NOMO-1 (cell line): ENCODE data around the gene DCAF8L1.
"Not testable (repeated sequence)": the region's sequence is repeated elsewhere in the genome, so short reads cannot be mapped to it uniquely, and the experiment has no call there.

ENCODE experiments used
- DNase-seq, 2 experiments: peaks; one replicate each; lab custom pipeline; 2025; ENCODE audit not compliant: unreplicated experiment in 2 of 2; lab: John Stamatoyannopoulos, UW

The DCAF8L1 gene

DNA sequence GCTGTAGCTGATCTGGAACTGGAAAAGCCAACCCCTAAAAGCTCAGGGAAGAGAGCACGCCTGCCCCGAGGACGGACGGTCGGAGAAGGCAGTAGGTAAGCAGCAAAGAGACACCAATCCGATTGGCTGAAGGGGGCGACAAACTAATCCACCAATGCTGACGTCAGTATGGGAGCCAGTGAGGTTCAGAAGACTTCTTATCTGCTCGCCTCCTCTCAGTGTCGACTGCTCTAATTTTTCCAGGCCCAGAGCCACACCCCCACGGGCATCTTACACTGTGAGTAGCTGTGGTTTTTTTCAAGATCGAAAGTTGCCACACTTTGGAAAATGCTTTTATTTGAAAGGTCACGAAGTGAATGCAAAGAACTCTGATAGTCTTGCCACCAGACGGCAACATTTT lies at the start of gene DCAF8L1:
TSS of gene DCAF8L1 (minus strand) at position 101 of the 400 bp plus-strand sequence. CDS start 115 bp downstream, outside the sequence.
- no peak for DNase-seq

GRCh38 chrX:28022371-28022770 lies 41.1 kb upstream of the DCAF8L1 start:
- DNase-seq, result no peak

DNA sequence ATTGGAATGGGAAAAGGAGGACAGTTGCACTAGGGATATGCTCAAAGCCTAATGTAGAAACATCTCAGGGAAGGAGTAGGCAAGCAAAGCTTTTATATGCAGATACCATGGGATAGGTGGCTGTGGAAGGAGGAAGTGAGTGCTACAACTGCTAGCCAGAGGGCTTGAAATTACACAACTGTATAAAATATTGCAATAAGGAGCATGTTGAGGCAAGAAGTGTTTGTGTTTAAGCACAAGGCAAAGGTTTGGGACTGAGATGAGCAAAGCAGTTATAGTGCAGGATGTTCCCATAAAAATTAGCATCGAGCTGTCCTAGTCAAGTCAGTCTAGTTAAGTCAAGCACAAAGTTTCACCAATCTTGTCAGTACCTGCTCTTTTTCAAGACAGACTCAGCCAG lies 35.6 kb upstream of the DCAF8L1 start:
- peak; percentile 24 to 39 for DNase-seq

- no peak for DNase-seq
Measured at GRCh38 chrX:28015993-28016392, 34.7 kb upstream of the DCAF8L1 start.

DNA sequence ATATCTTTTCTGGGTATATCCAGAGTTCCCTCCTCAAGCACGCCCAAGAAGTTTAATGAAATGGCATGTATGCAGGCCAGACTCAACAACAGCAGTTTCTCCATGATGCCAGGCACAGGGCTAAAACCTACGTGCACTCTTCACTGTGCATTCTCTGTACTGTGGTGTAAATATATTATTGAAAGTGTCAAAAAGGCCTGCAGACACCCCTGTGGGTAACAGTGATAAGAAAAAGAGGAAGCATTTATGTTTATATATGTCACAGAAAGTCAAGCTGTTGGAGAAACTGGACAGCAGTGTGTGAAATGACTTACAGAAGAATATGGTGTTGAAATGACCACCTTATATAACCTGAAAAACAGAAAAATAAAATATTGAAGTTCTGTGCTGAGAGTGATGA lies 29.6 kb upstream of the DCAF8L1 start:
- peak in 1 of 2 experiments; percentile 41 for DNase-seq

- no peak for DNase-seq
Measured at GRCh38 chrX:27998666-27999065, 17.4 kb upstream of the DCAF8L1 start.

DNA sequence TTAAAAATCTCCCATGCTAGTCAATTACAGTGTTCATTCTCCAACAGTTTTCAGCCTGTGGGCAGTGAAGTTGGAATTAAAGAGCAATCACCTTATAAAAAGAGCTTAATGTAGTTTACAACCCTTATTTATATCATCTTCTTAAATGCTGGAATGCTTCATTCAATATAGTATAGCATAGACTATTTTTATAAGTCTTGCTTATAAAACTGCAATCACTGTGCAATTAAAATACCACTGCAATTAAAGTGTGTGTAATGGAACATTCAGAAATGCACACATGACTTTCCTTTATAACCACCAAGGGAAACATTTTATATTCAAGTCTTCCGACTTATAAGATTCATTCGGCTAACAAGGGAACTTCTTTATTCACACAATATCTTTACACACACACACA lies 16.4 kb upstream of the DCAF8L1 start:
- DNase-seq, result no peak

DNA sequence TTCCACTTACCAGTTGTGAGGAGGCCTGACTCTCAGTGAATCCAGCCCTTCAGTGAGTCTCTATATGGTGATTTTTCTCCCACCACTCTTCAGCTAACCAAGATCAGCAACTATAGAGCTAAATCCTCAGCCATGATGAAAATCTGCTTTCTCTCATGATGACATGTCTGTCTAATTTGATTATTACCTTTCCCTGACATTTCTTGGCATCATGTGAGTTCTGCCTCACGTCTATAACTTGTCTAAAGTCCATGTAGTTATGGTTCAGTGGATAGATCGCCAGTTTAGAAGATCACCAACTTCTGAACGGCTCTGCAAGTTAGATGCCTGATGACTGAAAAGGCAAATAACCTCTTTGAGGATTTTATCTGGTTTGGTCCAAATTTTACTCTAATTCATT lies 14.9 kb upstream of the DCAF8L1 start:
- DNase-seq, result no peak

DNA sequence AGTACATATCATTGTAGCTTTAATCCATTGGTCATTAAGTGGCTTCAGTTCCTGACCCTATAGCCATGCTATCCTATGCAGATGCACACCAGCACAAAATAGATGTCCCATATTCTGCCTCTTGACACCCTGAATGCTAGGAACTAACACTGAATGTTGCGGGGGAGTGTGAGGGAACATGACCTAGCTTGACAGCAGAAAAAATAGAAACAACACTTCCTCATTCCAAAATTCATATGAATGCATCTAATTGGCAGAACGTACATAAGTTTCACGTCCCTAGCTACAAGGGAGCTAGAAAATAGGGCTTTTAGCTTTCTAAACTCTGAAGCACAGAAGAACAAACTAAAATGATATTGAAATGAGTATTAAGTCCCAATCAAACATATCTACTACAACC lies 14.4 kb upstream of the DCAF8L1 start:
- no peak for DNase-seq

GRCh38 chrX:27987862-27988646 lies 6.8 kb upstream of the DCAF8L1 start:
- DNase-seq, result no peak

GRCh38 chrX:27976934-27977333 lies 4.3 kb downstream of the DCAF8L1 start:
- DNase-seq, result not testable (repeated sequence)

DNA sequence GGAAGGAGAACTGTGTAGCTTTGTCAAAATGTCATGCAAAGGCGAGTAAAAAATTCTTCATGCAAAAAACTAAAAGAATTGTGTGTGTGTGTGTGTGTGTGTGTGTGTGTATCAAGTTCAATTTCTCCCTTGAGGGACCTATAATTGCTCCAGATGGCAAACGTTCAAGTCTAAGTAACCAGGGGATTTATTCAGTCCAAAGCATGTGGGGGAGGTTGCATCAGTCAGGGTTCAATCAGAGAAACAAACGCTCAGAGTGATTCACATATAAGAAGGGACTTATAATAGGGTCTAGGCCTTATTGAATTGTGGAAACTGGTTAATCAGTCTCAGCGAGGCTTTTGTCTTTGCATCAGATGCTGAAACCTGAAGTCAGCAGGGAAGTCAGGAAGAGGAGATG lies 5.0 kb downstream of the DCAF8L1 start:
- no peak for DNase-seq

- DNase-seq, result no peak
Measured at GRCh38 chrX:27968878-27969277, 12.4 kb downstream of the DCAF8L1 start.

- DNase-seq, result no peak
Measured at GRCh38 chrX:27968352-27968751, 12.9 kb downstream of the DCAF8L1 start.

DNA sequence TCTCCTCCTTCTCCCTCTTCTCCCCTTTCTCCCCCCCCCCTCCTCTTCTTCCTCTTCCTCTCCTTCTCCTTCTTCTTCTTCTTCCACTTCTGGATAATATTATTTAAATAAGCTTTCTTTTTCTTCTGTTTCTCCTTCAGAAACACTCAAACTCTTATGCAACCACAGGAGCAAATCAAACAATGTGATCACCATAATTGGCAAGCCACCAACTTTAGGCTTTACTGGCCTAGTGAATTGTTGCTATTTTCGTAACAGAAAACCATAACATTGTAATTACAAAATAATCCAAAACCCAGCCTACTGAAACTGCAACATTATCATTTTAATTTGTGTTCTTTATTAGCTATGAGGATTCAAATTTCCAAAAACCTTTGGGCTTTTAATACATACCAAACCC lies 14.3 kb downstream of the DCAF8L1 start:
- DNase-seq, result no peak

DNA sequence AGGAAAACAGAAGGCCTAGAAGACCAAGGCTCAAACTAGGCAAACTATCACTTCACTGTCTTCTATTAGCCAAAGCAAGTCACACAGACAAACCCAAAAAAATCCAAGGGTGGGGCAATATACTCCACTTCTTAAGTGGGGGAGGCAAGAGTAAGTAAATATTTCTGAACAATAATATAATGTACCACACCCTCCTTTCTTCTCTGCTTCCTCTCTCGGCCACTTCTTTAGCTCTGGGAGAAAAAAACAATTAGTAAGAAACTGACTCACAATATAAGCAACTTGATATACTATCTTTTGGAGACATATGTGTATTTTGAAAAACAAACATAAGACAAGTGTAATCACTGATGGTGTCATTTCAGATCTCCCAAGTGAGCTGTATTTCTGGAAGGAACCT lies 14.8 kb downstream of the DCAF8L1 start:
- no peak for DNase-seq

DNA sequence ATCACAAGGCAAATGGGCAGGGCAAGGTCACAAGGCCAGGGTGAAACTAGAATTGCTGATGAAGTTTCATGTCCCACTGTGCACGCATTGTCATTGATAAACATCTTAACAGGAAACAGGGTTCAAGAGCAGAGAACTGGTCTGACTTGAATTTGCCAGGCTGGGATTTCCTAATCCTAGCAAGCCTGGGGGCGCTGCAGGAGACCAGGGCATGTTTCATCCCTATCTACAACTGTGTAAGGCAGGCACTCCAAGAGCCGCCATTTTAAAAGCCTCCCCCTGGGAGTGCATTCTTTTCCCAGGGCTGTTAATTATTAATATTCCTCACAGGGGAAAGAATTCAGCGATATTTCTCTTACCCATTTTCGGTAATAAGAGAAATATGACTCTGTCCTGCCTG lies 15.9 kb downstream of the DCAF8L1 start:
- not testable (repeated sequence) for DNase-seq

DNA sequence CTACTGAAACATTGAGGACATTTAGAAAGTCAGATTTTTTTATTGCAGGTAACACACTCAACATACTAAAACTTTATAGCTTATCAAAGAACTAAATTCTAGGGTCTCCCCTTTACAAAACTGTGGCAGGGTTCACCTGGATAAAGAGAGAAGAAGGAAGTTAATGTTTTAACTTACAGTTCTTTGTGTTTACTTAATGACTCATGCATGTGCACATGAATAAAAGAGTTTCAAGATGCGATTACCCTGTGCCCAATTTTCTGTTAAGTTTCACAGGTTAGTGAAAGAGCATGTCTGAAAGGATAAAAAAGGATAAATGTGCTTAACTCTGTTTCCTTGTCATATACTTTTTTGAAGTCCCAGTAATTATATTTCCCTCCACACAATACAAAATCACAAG lies 16.8 kb downstream of the DCAF8L1 start:
- DNase-seq, result no peak

DNA sequence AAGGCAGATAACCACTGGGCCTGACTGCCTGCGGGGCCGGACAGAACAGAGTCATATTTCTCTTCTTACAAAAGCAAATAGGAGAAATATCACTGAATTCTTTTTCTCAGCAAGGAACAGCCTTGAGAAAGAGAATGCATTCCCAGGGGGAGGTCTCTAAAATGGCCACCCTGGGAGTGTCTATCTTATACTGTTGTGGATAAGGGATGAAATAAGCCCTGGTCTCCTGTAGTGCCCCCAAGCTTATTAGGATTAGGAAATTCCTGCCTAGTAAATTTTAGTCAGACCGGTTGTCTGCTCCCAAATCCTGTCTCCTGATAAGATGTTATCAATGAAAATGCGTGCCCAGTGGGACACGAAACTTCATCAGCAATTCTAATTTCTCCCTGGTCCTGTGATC lies 20.8 kb downstream of the DCAF8L1 start:
- not testable (repeated sequence) for DNase-seq

DNA sequence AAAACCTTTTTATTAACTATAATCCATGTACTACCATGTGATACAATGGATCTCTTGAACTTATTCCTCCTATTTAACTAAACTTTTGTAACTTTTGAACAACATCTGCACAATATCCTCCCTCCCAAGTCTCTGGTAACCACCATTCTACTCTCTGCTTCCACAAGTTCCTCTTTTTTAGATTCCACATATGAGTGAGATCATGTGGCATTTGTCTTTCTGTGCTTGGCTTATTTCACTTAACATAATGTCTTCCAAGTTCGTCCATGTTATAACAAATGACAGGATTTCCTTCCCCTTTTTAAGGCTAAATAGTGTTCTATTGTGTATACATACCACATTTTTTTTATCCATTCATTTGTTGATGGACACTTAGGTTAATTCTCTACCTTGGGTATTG lies 28.1 kb downstream of the DCAF8L1 start:
- DNase-seq, result peak in 1 of 2 experiments; percentile 16

- DNase-seq, result no peak
Measured at GRCh38 chrX:27933361-27933760, 47.9 kb downstream of the DCAF8L1 start.
